Retina (tissue), 1 donor: ENCODE measurements around the gene CAPZB.

Experiments
- DNase-seq: peaks from one replicate; pipeline ENCODE4 v3.0.0-alpha.2; 2016

CAPZB gene

GRCh38 chr1:19324665-19324990, 160.7 kb downstream of the CAPZB start:
- no peak for DNase-seq

DNA sequence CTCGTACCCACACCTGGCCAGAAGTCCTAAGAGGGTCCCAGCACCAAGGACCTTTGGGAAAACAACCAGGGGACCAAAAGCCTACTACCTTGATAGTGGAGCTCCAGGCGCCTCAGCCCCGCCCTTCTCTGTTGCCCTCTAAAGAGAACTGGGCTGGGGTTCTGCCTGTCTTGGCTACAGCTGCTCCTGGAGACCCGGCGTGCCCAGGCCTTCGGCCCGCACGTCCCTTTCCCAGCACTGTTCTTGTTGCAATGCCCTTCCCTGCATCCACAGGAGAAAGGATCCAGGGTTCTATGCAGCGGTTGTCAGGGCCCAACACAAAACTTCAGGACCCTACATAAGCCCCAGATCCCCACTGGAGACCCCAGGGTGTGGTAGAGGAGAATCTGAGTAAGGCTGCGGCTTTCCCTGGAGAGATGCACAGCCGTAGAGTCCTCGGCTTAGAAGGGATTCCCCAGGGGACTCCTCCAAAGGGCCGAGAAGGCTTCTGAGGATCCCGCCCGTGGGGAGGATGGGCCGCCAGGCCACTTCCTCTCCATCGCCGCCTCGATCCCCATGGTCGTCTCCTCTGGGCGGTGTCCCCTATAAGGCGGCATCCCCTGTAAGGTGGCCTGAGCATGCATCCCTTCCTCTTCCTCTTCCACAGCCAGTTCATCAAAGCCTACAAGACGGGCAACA, 161.2 kb downstream of the CAPZB start:
- DNase-seq = no peak

DNA sequence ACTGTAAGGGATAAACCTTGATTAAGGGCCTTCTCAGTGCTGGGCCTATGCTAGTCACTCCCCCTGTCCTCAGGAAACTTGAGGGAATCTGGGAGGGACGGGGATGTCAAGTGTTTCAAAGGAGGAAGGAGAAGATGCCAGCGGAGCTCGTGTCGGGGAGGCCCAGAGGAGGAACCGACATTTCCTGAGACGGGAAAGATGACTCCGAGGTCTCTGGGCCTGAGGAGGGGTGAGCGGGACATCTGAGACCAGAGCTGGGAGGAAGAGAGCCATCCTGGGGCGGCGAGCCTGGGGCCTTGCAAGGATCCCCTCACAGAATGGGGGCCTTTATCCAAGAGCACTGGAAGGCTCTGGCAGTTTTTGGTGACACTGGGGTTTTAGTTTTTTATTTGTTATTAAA, 162.9 kb downstream of the CAPZB start:
- DNase-seq = no peak

DNA sequence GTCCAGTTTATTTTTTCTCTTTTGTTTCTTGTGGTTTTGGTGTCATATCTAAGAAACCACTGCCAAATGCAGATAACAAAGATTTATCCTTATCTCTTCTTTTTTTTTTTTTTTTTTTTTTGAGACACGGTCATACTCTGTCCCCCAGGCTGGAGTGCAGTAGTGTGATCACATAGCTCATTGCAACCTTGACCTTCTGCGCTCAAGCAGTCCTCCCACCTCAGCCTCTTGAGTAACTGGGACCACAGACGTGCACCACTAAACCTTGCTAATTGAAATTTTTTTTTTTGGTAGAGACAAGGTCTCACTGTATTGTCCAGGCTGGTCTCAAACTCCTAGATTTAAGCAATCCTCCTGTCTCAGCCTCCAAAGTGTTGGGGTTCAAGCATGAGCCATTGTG, 164.3 kb downstream of the CAPZB start:
- no peak for DNase-seq

- DNase-seq = no peak
Measured at GRCh38 chr1:19319196-19319595, 166.1 kb downstream of the CAPZB start.

GRCh38 chr1:19317126-19317910, 168.0 kb downstream of the CAPZB start:
- DNase-seq = no peak

DNA sequence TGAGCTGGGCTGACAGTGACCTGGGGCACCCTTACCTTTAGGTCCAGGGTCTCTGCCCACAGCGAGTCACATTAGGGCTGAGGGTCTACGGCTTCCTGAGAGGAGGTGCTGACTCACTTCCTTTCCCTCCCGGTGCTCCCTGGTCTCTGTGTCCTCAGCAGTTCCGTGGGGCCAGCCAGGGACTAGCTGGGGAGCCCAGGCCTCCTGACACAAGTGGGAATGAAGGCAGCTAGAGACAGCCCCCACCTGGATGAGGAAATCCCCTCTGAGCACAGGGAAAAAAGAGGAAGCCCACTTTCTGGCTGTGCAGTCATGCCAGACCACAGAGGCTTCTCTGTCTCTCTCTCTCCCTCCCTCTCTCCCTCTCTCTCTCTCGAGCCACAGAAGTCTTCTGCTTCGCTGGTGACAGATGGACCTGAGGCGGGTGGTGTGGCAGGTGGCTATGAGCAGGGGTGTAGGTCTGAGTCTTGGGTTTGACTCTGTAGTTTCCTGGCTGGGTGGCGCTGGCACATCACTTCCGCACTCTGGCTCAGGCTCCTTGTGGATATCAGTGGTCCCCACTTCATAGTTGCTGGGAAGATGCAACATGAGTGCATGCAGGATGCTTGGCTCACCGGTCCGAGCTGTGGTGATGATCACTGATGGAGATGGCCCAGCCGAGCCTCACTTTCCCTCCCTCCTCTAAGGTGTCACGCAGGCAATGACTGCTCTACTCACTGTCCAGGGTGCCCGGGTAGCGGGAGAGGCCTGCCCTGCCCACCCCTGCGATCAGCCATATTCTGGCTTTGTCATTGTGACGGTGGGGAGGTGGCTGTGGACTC, 169.8 kb downstream of the CAPZB start:
- DNase-seq = no peak

DNA sequence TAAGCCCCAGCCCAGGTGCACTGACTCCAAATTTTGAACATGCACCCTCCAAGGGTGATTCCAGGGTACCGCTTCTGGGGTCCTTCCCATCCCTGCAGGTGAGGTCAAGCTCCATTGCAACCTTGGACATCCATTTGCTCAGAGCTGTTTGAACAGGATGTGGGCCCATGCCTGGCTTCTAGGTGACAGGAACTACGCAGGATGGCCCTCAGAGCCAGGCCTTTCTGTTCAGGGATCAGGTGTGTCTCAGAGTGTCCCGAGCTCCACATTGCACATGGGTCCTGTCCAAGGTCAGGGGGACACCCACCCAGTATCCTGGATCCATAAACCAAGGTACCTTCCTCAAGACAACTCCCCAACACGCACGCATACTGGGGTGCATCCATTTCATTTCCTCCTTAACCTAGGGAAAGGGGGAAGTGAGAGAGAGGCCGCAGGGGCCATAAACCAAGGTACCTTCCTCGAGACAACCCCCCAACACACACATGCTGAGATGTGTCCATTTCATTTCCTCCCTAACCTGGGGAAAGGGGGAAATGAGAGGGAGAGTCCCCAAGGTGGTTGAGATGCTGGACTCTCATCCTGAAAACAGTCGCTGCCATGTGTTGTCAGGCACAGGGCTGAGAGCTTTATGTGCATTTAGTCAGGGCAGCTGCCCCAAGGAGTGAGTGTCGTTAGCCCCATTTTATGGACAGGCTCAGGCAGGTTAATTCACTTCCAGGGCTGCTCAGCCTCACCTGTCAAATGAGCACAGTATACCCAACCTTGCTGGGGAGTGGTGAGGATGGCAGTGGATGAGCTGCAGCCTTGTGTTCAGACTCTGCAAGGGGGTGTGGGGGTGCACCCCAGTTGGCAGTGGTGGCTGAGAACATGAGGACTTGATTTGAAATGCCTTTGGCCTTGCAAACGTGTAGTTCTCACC, 171.1 kb downstream of the CAPZB start:
- no peak for DNase-seq

- no peak for DNase-seq
Measured at GRCh38 chr1:19313636-19313959, 171.7 kb downstream of the CAPZB start.

GRCh38 chr1:19312782-19313635, 172.3 kb downstream of the CAPZB start:
- DNase-seq = no peak

DNA sequence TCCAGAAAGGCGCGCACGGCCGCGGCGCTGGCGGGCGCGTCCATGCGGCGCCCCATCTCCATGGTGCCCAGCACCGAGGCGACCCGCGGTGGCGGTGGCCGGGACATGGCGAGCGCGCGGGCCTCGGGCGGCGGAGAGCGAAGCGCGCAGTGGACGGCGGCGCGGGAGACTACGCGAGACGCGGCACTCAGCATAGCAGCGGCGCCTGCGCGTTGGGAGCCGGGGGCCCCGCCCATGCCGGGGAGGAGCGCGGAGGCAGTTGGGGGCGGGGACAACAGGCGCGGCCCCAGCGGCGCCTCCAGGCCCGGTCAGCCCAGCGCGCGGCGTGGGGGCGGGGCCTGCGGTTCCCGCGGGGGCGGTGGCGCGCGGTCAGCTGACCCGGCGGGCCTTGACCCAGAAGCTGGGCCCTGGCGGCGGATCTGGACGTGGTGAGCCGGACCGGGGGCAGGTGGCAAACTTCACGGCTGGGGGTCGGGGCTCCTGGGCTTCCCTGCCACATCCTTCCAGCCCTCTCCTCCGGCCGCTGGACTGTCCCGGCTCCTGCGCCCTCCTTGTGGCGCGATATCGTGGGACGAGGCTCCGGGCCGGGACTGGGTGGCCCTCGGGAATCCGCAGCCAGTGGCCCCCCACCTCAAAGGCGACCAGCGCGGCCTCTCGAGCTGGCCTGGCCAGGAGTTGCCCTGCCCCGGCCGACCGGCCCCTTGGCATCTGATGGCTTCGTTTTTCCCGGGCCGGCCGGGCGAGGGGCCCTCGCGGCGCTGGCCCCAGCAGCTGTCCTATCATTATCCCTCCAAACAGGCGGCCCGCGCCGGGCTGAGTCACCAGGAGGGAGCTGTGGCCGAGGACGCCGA, 173.2 kb downstream of the CAPZB start, which contains the start of the genes AKR7A2 and SLC66A1:
TSS of gene AKR7A2 (minus strand) at position 214 of the 851 bp plus-strand sequence. CDS start at position 194, 20 bp downstream.
TSS of gene SLC66A1 (plus strand) at position 396 of the 851 bp plus-strand sequence. CDS start 5,352 bp downstream, outside the sequence.
- DNase-seq = peak; percentile 92

DNA sequence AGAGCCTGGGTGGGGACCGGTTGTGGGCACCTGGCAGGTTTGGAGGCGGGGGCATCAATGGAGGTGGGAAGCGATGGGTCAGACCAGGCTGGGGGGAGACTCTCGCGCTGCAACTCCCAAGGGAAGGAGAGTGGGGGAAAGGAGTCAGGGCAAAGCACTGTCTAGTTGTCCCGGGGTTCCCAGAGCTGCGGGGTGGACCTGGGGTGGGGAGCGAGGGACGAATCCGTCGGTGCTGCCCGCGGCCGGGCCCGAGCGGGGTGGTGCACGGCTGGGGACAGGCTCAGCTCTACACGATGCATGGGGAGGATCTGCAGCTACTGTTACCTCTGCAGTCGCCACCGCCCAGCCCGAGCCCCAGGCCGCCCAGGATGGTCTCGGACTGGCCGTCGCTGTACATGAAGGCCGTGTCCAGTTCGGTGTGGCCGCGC, 173.8 kb downstream of the CAPZB start:
- DNase-seq = no peak

DNA sequence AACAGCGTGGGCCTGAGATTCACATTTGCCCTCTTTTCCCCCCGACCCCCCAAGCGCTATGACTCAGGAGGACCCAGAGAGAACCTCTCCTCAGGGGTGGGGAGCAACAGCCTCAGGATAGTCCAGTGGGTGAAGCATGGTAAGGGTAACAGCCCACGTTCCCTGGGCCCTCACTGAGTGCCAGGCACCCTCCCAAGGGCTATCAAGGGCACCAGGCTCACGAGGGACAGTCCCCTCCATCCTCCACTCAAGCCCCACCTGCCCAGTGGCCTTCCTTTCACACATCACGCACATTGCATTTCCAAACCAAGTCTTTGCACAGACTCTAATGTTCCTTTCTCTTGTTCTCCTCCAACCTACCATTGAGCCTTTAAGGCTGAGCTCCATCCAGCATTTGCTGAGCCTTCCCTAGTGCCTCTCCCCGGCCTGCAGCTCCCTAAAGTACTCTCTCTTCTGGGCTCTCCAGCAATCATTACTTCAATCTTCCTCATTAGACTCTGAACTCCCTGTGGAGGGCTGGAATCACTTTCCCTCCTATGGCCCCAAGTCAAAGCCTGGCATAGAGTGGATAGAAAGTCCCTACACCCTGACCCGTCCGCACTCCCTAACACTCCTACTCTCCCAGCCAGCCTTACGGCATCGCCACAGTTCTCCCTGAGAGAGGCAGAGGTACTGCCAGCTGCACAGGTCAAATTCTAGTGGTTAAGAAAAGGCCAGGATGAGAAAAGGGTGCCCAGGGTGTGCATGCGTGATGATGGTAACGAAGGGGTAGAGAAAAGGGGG, 174.4 kb downstream of the CAPZB start:
- no peak for DNase-seq

- no peak for DNase-seq
Measured at GRCh38 chr1:19310061-19310460, 175.3 kb downstream of the CAPZB start.

DNA sequence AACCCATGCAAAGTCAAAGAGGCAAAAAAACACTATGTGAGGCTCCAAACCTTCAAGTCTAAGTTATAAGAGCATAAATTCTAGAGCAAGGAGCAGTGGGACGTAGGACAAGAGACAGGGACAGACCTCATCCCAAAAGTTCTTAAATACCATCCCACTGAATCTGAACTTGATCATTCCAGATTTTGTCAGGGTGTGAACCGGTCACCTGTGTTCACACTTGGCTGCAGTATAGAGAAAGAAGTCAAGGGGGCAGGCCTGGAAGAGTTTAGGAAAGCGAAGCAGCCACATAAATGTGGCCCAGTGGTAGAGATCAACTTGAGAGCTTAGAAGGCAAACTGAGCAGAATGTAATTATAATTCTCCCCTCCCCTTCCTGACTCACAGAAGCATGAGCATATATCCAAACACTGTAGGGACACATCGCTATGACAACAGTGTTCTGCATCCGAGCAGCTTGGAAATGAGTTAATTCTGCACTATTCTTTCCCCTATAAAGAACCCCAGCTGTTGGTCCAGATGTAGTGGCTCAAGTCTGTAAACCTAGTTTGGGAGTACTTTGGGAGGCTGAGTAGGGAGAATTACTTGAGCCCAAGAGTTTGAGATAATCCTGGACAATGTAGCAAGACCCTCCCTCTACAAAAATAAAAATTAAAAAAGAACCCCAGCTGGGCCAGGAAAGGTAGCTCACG, 176.1 kb downstream of the CAPZB start:
- no peak for DNase-seq

DNA sequence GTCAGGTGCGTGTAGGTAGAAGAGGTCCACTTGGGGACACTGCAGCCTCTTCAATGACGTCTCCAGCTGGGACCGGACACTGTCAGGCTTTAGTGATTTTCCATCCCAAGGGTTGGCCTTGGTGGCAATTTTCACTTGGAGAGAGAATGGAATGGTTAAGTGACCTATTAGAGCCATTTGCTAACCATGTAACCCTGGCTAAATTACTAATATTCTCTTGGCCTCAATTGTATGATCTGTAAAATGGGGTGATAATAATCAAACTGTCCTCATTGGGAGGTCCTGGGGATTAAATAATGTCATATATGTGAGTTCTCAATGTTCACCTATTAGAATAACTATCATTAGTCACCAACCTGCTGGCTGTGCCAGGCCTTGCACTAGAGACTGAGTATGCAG, 176.8 kb downstream of the CAPZB start:
- DNase-seq = no peak

GRCh38 chr1:19307794-19308508, 177.4 kb downstream of the CAPZB start:
- no peak for DNase-seq

GRCh38 chr1:19306941-19307340, 178.4 kb downstream of the CAPZB start:
- DNase-seq = no peak
